ENCODE results near the gene KMT2C.
A peak's percentile ranks its signal among the peaks of the same experiment; 100 is the strongest.

Gene KMT2C

GRCh38 chr7:152133804-152134203 is 302.0 kb downstream of the KMT2C start:
- DNase-seq = no peak
- intact Hi-C loops (cut with DNase I) = no loop called here

- intact Hi-C loops (cut with DNase I) = no loop called here
- peak in 1 of 42 donors; percentile 60 for DNase-seq
These were observed 303.0 kb downstream of the KMT2C start for GRCh38 chr7:152132812-152133211.

GRCh38 chr7:152131981-152132494 is 303.8 kb downstream of the KMT2C start:
- intact Hi-C loops (cut with DNase I) = no loop called here
- no peak for DNase-seq

- no peak for DNase-seq
- intact Hi-C loops (cut with DNase I) = no loop called here
These were observed 304.9 kb downstream of the KMT2C start for GRCh38 chr7:152130658-152131590.

GRCh38 chr7:152129682-152130081 is 306.1 kb downstream of the KMT2C start:
- intact Hi-C loops (cut with DNase I) = no loop called here
- no peak for DNase-seq

GRCh38 chr7:152128741-152129461 is 306.9 kb downstream of the KMT2C start:
- intact Hi-C loops (cut with DNase I) = no loop called here
- no peak for DNase-seq

- intact Hi-C loops (cut with DNase I) = no loop called here
- DNase-seq = no peak
These were observed 307.6 kb downstream of the KMT2C start for GRCh38 chr7:152128252-152128651.

- intact Hi-C loops (cut with DNase I) = no loop called here
- no peak for DNase-seq
These were observed 308.6 kb downstream of the KMT2C start for GRCh38 chr7:152127229-152127628.

GRCh38 chr7:152126741-152127140 is 309.1 kb downstream of the KMT2C start:
- intact Hi-C loops (cut with DNase I) = no loop called here
- DNase-seq = peak in 23 of 42 donors; percentile 26 to 75 (median 45)

- intact Hi-C loops (cut with DNase I) = no loop called here
- DNase-seq = no peak
These were observed 313.3 kb downstream of the KMT2C start for GRCh38 chr7:152122540-152122939.

- DNase-seq = no peak
- intact Hi-C loops (cut with DNase I) = no loop called here
These were observed 314.4 kb downstream of the KMT2C start for GRCh38 chr7:152121432-152121831.

- DNase-seq = no peak
- intact Hi-C loops (cut with DNase I) = no loop called here
These were observed 315.0 kb downstream of the KMT2C start for GRCh38 chr7:152120776-152121175.

GRCh38 chr7:152120210-152120609 is 315.6 kb downstream of the KMT2C start:
- intact Hi-C loops (cut with DNase I) = no loop called here
- no peak for DNase-seq

GRCh38 chr7:152117356-152117755 is 318.4 kb downstream of the KMT2C start:
- no peak for DNase-seq
- intact Hi-C loops (cut with DNase I) = no loop called here

GRCh38 chr7:152115021-152115718 is 320.6 kb downstream of the KMT2C start:
- DNase-seq = no peak
- intact Hi-C loops (cut with DNase I) = no loop called here

- DNase-seq = no peak
- intact Hi-C loops (cut with DNase I) = no loop called here
These were observed 323.0 kb downstream of the KMT2C start for GRCh38 chr7:152112829-152113228.

- intact Hi-C loops (cut with DNase I) = no loop called here
- no peak for DNase-seq
These were observed 327.4 kb downstream of the KMT2C start for GRCh38 chr7:152108359-152108758.

GRCh38 chr7:152107945-152108344 is 327.9 kb downstream of the KMT2C start:
- intact Hi-C loops (cut with DNase I) = no loop called here
- DNase-seq = no peak

- no peak for DNase-seq
- intact Hi-C loops (cut with DNase I) = no loop called here
These were observed 328.8 kb downstream of the KMT2C start for GRCh38 chr7:152106990-152107389.

- intact Hi-C loops (cut with DNase I) = no loop called here
- DNase-seq = peak in 1 of 42 donors; percentile 5
These were observed 330.6 kb downstream of the KMT2C start for GRCh38 chr7:152105205-152105604.

Data from head of caudate nucleus (tissue), 42 donors.